Activated T-helper 17 cell treated with anti-CD3 and anti-CD28 coated beads, Interleukin-2, amount 50 U/mL, for 72 hours (primary cell): Measurements from ENCODE around the gene LRRC27. TPM values are rescaled to one million over a fixed set of nuclear protein-coding genes. Genes with fewer than 3 reads are reported as not detected.

Source experiments
- ATAC-seq: fragments of 150-1000 bp; cut with Tn5 transposase; replicated peaks from 2 replicates; pipeline ENCODE4 v1.10.0; 2021; ENCODE audit warnings: mild to moderate bottlenecking, moderate library complexity
- H3K27ac Mint-ChIP-seq: one replicate; pipeline ENCODE4 v1.8.0; 2022; ENCODE audit warnings: mixed read lengths
- H3K27me3 Mint-ChIP-seq: one replicate; pipeline ENCODE4 v1.8.0; 2022; ENCODE audit warnings: mixed read lengths
- H3K36me3 Mint-ChIP-seq: one replicate; pipeline ENCODE4 v1.8.0; 2022; ENCODE audit warnings: low read depth, mild to moderate bottlenecking, mixed read lengths
- H3K4me1 Mint-ChIP-seq: one replicate; pipeline ENCODE4 v1.8.0; 2022; ENCODE audit warnings: mixed read lengths
- H3K4me3 Mint-ChIP-seq: one replicate; pipeline ENCODE4 v1.8.0; 2022; ENCODE audit warnings: mild to moderate bottlenecking, mixed read lengths
- H3K9me3 Mint-ChIP-seq: one replicate; pipeline ENCODE4 v1.8.0; 2022; ENCODE audit warnings: mixed read lengths
- total RNA-seq, 2 donors: library from RNA; stranded (reverse); gene quantifications; one replicate each; pipeline ENCODE4 v1.2.3, GENCODE V29; 2022

LRRC27 gene
- total RNA-seq, 2 donors from 2014 or later = 4.5 to 6.3 TPM

GRCh38 chr10:132296666-132297443, 35.1 kb upstream of the LRRC27 start:
- Mint-ChIP-seq H3K4me1 (peaks cover 4% of the 10 kb centered on the region), H3K27me3 (peaks cover 3% of the 10 kb centered on the region), H3K4me3 (no peak overlapping the region), H3K9me3 (no peaks in the 10 kb centered on the region), H3K36me3 (no peaks in the 10 kb centered on the region), H3K27ac (no peak overlapping the region)
- no peak for ATAC-seq

GRCh38 chr10:132297526-132297925, 34.5 kb upstream of the LRRC27 start:
- Mint-ChIP-seq H3K27ac (no peak overlapping the region), H3K4me3 (no peak overlapping the region), H3K9me3 (no peaks in the 10 kb centered on the region), H3K4me1 (no peaks in the 10 kb centered on the region), H3K36me3 (no peaks in the 10 kb centered on the region), H3K27me3 (peaks cover 3% of the 10 kb centered on the region)
- no peak for ATAC-seq

- no peaks in the 10 kb centered on the region for H3K4me1 Mint-ChIP-seq
- H3K27ac Mint-ChIP-seq = no peak overlapping the region
- peaks cover 3% of the 10 kb centered on the region for H3K27me3 Mint-ChIP-seq
- no peaks in the 10 kb centered on the region for H3K9me3 Mint-ChIP-seq
- no peaks in the 10 kb centered on the region for H3K36me3 Mint-ChIP-seq
- H3K4me3 Mint-ChIP-seq = no peak overlapping the region
- ATAC-seq = no peak
These were observed 33.7 kb upstream of the LRRC27 start for GRCh38 chr10:132298038-132298881.

- Mint-ChIP-seq H3K4me1 (no peaks in the 10 kb centered on the region), H3K4me3 (no peak overlapping the region), H3K27me3 (peaks cover 3% of the 10 kb centered on the region), H3K27ac (no peak overlapping the region), H3K36me3 (no peaks in the 10 kb centered on the region), H3K9me3 (no peaks in the 10 kb centered on the region)
- ATAC-seq = no peak
These were observed 32.3 kb upstream of the LRRC27 start for GRCh38 chr10:132299371-132300336.

DNA sequence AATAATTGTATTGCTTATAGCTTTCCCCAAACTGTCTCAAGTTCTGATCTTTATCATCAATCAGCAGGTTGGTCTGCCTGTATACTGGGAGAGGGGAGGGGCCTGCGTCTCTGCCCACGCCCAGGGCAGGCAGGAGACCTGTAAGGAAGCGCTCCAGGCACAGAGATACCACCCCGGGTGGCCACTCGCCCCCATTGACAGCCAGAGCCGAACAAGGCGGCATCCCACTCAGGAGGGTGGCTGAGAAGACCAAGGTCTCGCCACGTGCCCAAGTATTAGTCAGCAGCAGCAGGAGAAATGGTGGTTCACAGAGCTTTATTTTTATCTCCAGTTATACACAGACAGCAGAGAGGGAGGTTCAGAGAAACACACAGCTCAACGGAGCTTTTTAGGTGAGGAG, 31.4 kb upstream of the LRRC27 start:
- Mint-ChIP-seq H3K4me3 (no peak overlapping the region), H3K36me3 (no peaks in the 10 kb centered on the region), H3K27me3 (peaks cover 3% of the 10 kb centered on the region), H3K27ac (peak overlapping the region; percentile 47), H3K4me1 (no peaks in the 10 kb centered on the region), H3K9me3 (no peaks in the 10 kb centered on the region)
- ATAC-seq = no peak

DNA sequence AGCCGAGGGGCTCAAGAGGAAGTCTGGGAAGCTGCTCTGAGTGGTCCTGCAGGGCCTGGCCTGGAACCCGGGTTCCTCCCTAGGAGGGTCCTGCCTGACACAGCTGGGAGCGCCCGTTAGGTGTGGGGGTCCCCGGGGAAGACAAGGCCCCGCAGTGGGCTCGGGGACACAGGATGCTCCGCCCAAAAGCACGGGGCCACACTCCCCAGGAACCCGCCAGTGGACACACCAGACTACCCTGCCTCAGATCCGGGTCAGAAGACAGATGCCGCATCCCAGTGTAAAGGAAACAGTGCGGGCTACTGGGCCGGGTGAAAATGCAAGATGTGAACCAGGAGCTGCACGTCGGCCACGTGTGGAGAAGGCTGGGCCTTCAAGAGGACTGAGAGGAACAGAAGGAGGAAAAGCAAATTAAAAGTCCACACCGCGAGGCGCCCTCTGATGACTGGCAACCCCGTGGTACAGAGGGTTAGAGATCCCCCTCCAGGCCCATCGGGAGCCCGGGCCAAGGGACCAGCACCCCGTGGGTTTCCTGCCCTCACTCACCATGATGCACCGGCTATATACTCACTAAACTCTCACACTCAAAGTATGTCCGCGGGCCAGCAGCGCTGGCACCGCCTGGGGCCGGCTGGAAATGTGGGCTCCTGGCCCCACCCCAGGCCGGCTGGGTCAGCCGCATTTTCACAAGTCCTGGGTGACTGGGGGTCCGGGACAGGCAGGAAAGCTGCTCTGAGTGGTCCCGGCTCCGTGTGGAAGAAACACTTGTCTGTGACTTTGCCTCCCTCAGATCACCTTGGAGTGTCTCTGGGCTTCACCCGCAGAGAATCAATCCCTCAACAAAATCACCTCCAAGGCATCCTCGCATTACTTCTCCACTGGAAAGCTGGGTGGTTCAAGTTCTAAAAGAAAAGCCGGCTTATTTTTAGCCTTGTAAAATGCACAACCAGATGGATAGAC, 30.3 kb upstream of the LRRC27 start:
- no peak overlapping the region for H3K27ac Mint-ChIP-seq
- no peaks in the 10 kb centered on the region for H3K36me3 Mint-ChIP-seq
- peaks cover 3% of the 10 kb centered on the region for H3K27me3 Mint-ChIP-seq
- no peak overlapping the region for H3K4me3 Mint-ChIP-seq
- H3K9me3 Mint-ChIP-seq = no peaks in the 10 kb centered on the region
- no peaks in the 10 kb centered on the region for H3K4me1 Mint-ChIP-seq
- ATAC-seq = no peak

DNA sequence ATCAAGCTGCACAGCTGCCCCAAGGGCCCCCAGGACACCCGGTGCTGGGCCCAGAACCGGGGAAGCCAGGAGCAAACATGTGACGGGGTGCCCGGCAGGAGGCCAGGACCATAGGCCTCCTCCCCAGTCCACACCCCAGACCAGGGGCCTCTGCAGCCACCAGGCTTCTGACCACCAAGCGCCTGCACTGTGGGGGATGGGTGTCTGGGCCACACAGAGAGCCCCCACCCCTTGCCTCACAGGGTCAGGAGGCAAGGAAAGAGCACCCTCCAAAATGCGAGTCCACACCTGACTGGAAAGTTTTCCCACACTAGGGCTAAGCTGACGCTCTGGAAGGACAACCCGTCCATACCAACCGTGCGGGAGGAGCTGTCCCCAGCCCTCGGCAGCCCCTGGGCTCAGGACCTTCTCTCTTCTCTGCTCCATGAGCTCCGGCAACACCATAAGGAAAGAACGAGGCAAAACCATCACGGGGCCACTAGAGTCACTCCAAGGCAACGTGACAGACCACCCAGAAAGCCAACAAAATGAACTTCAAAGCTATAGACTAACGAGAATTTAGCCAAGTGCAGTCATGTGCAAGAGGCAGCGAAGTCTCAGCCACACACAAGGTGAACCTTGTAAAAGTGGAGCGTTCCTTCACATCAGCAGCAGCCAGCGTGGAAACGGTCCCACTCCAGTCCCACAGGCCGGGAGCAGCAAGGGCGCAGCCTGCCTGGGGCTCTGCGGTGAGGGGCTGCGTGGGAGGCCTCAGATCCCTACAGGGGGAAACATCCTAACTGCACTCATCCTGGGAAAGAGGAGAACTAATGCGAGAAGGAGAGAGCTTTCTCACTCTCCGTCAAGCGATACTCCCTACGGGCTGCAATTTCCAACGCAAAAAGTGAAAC, 29.3 kb upstream of the LRRC27 start:
- H3K27me3 Mint-ChIP-seq = no peaks in the 10 kb centered on the region
- H3K27ac Mint-ChIP-seq = no peak overlapping the region
- H3K36me3 Mint-ChIP-seq = no peaks in the 10 kb centered on the region
- no peaks in the 10 kb centered on the region for H3K4me1 Mint-ChIP-seq
- no peak overlapping the region for H3K4me3 Mint-ChIP-seq
- no peaks in the 10 kb centered on the region for H3K9me3 Mint-ChIP-seq
- no peak for ATAC-seq

- no peak overlapping the region for H3K27ac Mint-ChIP-seq
- no peaks in the 10 kb centered on the region for H3K27me3 Mint-ChIP-seq
- no peak overlapping the region for H3K4me3 Mint-ChIP-seq
- H3K4me1 Mint-ChIP-seq = no peaks in the 10 kb centered on the region
- ATAC-seq = no peak
- H3K36me3 Mint-ChIP-seq = no peaks in the 10 kb centered on the region
- no peaks in the 10 kb centered on the region for H3K9me3 Mint-ChIP-seq
These were observed 28.5 kb upstream of the LRRC27 start for GRCh38 chr10:132303361-132304115.

DNA sequence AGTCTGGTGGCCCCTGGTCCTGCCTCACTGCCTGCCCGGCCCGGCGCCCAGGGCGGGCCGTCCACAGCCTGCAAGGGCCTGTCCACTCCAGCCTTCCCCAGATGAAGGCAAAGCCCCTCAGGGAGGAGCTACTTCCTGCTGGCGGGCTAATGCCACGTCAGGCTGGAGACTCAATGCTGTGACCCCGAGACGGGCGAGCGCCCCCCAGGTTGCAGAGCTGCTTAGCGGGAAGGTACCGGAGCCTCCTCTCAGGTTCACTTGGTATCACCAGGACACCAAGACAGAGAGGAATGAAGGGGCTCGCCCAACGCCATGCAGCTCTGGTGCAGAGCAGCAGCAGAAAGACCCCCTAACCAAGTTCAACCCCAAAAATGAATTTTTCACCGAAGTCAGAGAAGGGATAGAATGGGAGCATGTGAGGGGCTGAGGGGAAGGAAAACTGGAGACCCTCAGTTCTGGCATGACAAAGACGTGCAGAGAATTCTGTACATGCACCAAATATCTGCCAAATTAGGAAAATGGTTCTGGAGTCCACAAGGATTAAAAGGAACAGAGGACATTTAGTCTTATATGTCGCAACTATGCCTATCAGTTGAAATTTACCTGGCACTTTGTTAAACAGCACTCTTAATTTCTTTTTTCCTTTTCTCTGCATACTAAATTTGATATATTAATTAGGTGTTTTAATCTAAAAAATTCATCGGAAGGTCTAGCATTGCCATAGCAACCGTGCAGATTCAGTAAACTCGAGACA, 27.1 kb upstream of the LRRC27 start:
- Mint-ChIP-seq H3K27me3 (no peaks in the 10 kb centered on the region), H3K4me1 (no peaks in the 10 kb centered on the region), H3K9me3 (no peaks in the 10 kb centered on the region), H3K27ac (no peak overlapping the region), H3K36me3 (no peaks in the 10 kb centered on the region), H3K4me3 (no peak overlapping the region)
- no peak for ATAC-seq

DNA sequence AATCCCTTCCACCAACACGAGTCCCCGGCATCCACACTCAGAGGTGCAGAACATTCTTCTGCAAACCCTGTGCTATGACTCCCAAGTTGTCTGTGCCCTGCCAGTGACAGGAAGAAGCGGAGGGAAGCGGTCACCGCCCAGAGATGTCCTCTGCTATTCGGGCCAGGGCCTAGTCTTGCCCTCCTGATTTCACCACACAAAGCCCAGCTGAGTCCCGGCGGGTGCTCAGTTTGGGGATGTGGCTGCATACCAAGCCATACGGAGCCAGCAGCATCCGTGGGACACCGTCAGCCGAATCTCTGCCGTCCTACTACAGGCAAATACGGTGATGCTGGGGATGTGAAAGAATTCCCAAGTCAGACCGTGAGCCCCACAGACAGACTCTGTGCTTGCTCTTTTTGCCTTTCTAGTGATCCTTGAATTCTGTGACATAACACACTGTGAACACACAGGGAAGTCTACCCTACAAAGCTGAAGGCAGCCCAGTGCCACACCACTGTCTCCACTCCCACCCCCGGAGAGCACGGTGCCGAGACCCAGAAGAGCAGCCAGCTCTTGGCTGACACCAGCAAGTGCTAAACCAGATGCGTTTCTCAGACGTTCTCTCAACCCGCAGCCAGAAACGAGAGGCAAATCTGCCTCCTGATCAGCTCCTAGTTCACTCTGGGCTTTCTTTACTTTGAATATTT, 26.2 kb upstream of the LRRC27 start:
- H3K27me3 Mint-ChIP-seq = no peaks in the 10 kb centered on the region
- peak overlapping the region; percentile 88 for H3K4me3 Mint-ChIP-seq
- no peaks in the 10 kb centered on the region for H3K4me1 Mint-ChIP-seq
- H3K36me3 Mint-ChIP-seq = no peaks in the 10 kb centered on the region
- ATAC-seq = no peak
- H3K9me3 Mint-ChIP-seq = no peaks in the 10 kb centered on the region
- H3K27ac Mint-ChIP-seq = no peak overlapping the region

DNA sequence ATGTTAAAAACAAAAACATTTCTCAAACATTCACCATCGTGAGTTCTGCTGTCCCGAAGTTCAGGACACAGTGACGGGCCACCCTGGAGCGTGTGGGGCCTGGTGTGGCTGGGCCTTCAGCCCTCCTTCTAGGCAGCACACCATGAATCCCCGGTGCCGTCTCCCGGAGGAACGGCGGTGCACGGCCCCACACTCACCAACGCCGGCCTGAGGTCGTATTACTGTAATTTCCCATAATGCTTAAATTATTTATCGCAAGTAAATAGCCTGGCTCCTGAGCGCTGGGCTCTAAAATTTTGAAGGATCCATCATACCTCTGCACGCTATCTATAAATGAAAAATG, 25.7 kb upstream of the LRRC27 start:
- Mint-ChIP-seq H3K4me1 (no peaks in the 10 kb centered on the region), H3K4me3 (peak overlapping the region; percentile 88), H3K27ac (no peak overlapping the region), H3K36me3 (no peaks in the 10 kb centered on the region), H3K9me3 (no peaks in the 10 kb centered on the region), H3K27me3 (no peaks in the 10 kb centered on the region)
- ATAC-seq = no peak
